Activated naive CD8-positive, alpha-beta T cell treated with anti-CD3 and anti-CD28 coated beads, Interleukin-2, amount 10 ng/mL, durations not matched to agents 7 days and 5 days (primary cell): ENCODE measurements around the gene FLRT2. TPM values are rescaled to one million over a fixed set of nuclear protein-coding genes. Genes with fewer than 3 reads are reported as not detected.

ENCODE experiments used
- ATAC-seq: fragments of 150-1000 bp; cut with Tn5 transposase; one replicate; pipeline ENCODE4 v1.10.0; 2021; ENCODE audit warnings: low read depth, moderate library complexity
- POLR2A ChIA-PET: fragments of 350-600 bp; sonication (Branson Sonifier 250); formaldehyde crosslinking; loops from one replicate; lab custom pipeline; 2021; ENCODE audit warnings: antibody characterized with exemption; lab: Charles Lee
- DNase-seq: peaks from one replicate; pipeline ENCODE4 v3.0.0; 2021
- H3K27ac Mint-ChIP-seq: one replicate; pipeline ENCODE4 v1.8.0; 2022; ENCODE audit warnings: mild to moderate bottlenecking, mixed read lengths
- H3K27me3 Mint-ChIP-seq: one replicate; pipeline ENCODE4 v1.8.0; 2022; ENCODE audit warnings: mild to moderate bottlenecking, moderate library complexity, mixed read lengths
- H3K36me3 Mint-ChIP-seq: one replicate; pipeline ENCODE4 v1.8.0; 2021; ENCODE audit warnings: mild to moderate bottlenecking, mixed read lengths
- H3K4me1 Mint-ChIP-seq: one replicate; pipeline ENCODE4 v1.8.0; 2021; ENCODE audit warnings: mixed read lengths
- H3K4me3 Mint-ChIP-seq: one replicate; pipeline ENCODE4 v1.8.0; 2022; ENCODE audit warnings: mild to moderate bottlenecking, moderate library complexity, mixed read lengths
- H3K9me3 Mint-ChIP-seq: one replicate; pipeline ENCODE4 v1.8.0; 2021; ENCODE audit warnings: mixed read lengths
- total RNA-seq, 2 experiments: library from RNA; stranded (reverse); gene quantifications; one replicate each; pipeline ENCODE4 v1.2.3, GENCODE V29; 2021

The FLRT2 gene
- total RNA-seq, 2 experiments from 2014 or later = not detected

GRCh38 chr14:85701763-85702162, 171.8 kb downstream of the FLRT2 start:
- POLR2A ChIA-PET = no interaction called here
- Mint-ChIP-seq H3K27me3 (no peaks in the 10 kb centered on the region), H3K27ac (no peak overlapping the region), H3K36me3 (no peaks in the 10 kb centered on the region), H3K4me3 (no peak overlapping the region), H3K9me3 (peaks cover 2% of the 10 kb centered on the region), H3K4me1 (no peaks in the 10 kb centered on the region)
- DNase-seq = no peak
- ATAC-seq = no peak

GRCh38 chr14:85702191-85702590, 172.2 kb downstream of the FLRT2 start:
- H3K4me1 Mint-ChIP-seq = no peaks in the 10 kb centered on the region
- peaks cover 2% of the 10 kb centered on the region for H3K9me3 Mint-ChIP-seq
- no peak overlapping the region for H3K4me3 Mint-ChIP-seq
- POLR2A ChIA-PET = no interaction called here
- H3K27ac Mint-ChIP-seq = no peak overlapping the region
- H3K27me3 Mint-ChIP-seq = no peaks in the 10 kb centered on the region
- H3K36me3 Mint-ChIP-seq = no peaks in the 10 kb centered on the region
- DNase-seq (no peak), ATAC-seq (no peak)

GRCh38 chr14:85702997-85703396, 173.1 kb downstream of the FLRT2 start:
- Mint-ChIP-seq H3K9me3 (peaks cover 2% of the 10 kb centered on the region), H3K27me3 (peaks cover 2% of the 10 kb centered on the region), H3K4me1 (no peaks in the 10 kb centered on the region), H3K36me3 (no peaks in the 10 kb centered on the region), H3K27ac (no peak overlapping the region), H3K4me3 (no peak overlapping the region)
- no peak for DNase-seq
- no peak for ATAC-seq
- POLR2A ChIA-PET = no interaction called here
